Stimulated activated CD8-positive, alpha-beta memory T cell treated with anti-CD3 and anti-CD28 coated beads, Interleukin-12 subunit alpha, Interleukin-12 subunit beta, amount 100 ng/mL, for 24 hours (primary cell): Measurements from ENCODE around the gene CDKN2A.

Source experiments
- DNase-seq: peaks from one replicate; pipeline ENCODE4 v3.0.0-alpha.2; 2020; ENCODE audit errors: extremely low read depth

CDKN2A gene

GRCh38 chr9:21993893-21994555 is at the start of gene CDKN2A:
Gene CDKN2A (minus strand): TSS chr9:21994392.
- no peak for DNase-seq

DNA sequence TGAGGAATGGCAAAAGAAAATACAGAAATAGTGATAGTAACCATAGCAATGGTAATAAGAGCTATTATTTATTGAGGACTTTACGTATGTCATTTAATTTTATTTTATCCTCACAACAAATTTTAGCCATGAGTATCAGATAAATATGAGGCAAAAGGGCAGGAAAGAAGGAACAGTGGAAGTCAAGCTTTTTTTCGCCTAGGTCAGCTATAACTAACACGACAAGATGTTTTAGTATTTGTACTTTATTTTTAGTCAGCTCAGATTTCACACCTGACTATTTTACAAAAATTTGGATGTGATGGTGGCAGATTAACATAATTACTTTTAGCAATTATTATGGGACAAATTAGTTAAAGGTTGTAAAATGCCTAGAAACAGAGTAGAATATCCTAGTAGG is 49.7 kb upstream of the CDKN2A start:
- no peak for DNase-seq

- no peak for DNase-seq
Measured at GRCh38 chr9:22041775-22042174, 47.6 kb upstream of the CDKN2A start.

- no peak for DNase-seq
Measured at GRCh38 chr9:22041344-22041743, 47.2 kb upstream of the CDKN2A start.

DNA sequence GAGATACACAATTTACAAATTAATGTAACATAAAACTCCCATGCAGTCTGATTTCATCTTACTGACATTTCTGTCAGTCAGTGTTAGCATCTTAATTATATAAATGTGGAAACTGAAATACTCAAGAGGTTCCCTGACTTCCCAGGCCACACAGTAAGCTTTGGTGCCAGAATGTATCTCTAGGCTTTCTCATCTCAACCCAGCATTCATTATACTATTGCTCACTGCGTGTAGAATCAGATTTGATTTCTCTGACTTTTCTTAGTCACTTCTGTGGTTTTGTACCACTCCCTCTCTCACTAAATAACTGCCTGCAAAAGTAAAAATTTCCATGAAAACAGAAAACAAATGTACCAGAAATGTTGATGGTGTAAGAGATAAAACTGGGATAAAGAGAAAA is 46.6 kb upstream of the CDKN2A start:
- no peak for DNase-seq

- no peak for DNase-seq
Measured at GRCh38 chr9:22039258-22039657, 45.1 kb upstream of the CDKN2A start.

GRCh38 chr9:22037954-22038690 is 43.9 kb upstream of the CDKN2A start:
- no peak for DNase-seq

DNA sequence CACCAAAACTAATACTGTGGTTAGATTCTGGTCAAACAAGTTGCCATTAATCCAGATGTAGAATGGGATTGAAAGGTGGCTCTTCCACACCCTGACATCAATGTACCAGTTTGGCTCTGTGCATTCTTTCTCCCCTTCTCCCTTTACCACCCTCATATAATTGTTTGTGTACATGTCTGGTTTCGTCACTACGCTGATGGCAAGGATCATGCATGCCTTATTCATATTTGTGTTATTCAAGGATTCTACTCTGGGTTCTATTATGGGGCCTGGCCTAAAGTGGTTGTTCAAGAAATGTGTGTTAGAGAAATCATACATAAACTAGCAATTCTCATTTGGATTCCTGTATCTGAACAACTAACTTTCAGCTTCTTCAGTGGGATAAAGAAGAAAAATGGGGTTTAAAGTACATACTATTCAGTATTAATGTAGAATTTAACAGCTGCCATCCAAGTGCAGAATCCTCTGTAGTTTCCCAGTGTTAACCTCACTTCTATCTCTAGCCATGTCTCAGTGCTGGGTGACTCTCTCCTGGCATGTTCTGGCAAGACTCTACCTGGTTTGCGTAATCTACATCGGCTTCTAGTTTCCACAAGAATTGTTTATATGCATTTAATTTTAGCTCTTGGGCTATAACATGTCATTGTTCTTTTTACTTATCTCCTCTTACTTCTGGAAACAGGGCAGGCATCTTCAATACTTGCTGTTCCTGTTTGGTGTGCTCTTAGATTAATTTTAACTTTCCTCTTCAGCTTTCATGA is 42.9 kb upstream of the CDKN2A start:
- DNase-seq, result no peak

DNA sequence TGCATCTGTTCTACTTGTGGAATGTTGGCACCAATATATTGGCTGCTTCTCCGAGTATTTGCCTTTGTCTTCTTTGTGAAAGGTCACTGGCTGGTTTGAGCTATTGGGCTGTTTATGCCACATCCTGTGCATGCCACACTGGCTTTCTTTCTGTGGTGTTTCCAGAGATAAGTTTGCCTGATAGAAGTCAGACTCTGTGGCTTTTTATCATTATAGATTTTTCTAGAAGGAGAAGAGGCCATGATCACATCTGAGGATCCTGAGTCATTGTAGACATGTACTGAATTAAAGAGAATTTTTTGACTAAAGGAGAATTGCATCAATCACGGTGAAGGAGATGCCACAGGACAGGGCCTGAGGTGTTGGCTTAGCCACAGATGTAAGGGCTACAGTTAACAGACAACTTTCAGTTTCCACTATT is 41.4 kb upstream of the CDKN2A start:
- DNase-seq, result no peak

GRCh38 chr9:22033012-22033630 is 38.9 kb upstream of the CDKN2A start:
- DNase-seq, result no peak

DNA sequence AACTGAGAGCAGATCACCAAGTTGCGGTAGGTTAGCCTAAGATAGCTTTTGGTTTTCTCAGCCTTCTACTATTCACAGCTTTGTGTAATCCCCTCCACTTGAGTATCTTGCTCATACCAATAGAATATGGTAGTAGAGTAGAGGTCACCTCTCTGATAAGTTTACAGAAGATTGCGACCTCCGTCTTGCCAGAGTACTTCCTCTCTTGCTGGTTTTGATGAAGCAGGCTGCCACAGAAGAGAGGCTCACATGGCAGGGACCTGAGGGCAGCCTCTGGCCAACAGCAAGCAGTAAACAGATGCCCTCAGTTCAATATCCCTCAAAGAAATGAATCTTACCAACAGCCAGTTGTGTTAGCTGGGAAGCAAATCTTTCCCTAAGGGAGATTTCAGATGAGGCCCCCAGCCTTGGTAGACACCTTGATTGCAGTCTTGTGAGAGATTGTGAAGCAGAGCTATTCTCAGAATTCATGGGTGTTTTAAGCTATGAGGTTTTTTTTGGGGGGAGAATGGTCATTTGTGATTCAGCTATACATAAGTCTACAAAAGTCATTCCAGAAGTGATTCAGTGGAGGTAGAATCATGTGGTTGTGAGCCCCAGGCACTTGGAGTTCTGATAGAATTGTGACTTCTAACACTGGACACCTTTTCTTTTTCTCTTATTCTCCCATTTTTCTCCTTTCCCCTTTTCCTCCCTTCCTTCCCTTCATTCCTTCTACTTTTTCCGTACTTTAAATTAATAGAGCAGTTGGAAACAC is 37.6 kb upstream of the CDKN2A start:
- DNase-seq, result no peak

DNA sequence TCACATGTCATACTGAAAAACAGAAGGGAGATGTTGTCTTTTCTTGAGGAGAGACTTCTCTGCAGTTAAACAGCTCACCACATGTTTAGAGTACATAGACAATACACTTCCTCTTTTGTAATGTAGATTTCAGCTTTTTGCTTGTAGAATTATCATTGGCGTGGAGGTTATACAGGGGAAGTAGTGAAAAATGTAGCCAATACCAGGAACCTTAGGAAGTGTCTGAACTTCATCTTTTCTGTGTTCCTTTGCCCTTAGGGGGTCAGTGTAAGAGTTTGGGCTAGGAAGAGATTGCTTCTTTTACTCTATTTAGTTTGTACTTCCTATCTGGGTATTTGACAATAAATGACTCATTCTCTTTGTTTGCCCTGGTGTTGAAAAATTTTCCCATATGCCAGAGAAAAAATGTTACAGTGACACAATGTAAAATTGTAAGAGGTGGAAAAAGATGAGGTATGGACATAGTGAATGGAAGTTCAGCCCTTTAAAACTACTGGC is 36.0 kb upstream of the CDKN2A start:
- DNase-seq, result no peak

- DNase-seq, result no peak
Measured at GRCh38 chr9:22029231-22029630, 35.0 kb upstream of the CDKN2A start.

DNA sequence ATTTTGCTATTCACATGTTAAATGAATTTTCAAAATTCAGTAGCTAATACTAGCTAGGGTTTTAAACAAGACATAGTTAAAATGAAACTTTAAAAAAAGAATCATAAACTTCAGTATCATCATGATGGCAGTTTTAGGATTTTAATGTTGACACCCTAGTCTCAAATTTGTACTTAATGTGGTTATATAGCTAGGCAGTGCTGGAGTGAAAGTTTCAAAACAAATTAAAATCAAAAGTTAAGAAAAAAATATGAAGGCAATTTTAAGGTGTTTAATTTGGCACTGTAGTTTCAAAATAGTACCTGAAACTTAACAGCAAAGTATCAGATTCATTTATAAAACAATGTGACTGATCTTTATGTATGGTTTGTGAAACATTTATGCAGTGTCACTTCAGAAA is 34.2 kb upstream of the CDKN2A start:
- no peak for DNase-seq

DNA sequence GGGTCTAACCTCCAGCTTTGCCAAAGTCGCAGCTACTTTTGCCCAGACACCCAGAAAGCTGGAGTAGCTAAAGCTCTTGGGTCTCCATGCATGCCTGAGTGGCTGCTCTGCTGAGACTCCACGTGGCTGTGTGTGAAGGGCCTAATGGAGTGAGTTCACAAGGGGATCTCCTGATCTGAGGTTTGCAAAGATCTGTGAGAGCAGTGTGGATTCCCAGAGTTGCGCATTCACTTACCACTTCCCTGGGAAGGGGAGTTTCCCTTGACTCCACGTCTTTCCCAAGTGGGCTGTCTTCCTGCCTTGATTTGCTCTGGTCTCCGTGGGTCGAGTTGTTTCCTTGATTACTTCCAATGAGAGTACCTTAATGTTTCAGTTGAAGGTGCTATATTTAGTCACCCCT is 32.5 kb upstream of the CDKN2A start:
- no peak for DNase-seq

DNA sequence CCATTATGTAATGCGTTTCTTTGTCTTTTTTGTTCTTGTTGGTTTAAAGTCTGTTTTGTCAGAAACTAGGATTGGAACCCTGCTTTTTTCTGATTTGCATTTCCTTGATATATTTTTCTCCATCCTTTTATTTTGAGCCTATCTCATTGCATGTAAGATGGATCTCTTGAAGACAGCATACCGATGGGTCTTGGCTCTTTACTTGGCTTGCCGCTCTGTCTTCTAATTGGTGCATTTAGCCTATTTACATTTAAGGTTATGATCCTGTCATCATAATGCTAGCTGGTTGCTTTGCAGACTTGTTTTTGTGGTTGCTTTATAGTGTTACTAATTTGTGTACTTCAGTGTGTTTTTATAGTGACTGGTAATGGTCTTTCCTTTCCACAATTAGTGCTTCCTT is 28.2 kb upstream of the CDKN2A start:
- DNase-seq, result no peak

DNA sequence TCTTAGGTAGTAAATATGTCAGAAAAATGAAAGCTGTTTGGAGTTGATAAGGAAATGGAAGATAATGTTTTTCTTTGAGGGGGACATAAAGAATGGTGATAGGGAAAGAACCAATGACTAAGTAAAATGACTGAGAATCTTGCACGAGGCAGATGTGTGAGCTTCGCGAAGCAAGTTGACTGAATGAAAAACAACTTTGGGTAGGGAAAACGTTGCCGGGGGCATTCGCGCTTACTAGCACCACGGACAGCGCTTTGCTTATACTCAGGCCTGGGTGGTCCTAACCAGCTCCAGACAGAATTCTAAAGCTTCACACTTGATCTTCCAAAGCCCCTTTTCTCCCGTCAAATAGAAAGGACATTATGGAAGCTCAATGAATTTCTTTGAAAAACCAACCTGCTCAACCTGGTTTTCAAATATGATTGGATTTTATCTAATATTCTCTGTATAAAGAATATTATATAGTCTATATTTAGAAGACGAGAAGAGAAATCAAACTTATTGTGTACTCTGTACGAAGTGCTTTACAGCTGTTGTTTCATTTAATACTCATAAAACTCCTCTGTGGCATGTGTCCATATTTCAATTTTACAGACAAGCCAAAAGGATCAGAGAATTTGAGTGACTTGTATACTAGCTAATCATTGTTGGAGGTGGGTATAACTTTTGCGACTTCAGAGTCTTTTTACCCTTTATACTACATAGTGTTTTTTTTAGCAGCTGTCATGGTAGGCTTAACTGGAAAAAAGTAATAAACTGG is 16.9 kb upstream of the CDKN2A start:
- DNase-seq, result no peak

DNA sequence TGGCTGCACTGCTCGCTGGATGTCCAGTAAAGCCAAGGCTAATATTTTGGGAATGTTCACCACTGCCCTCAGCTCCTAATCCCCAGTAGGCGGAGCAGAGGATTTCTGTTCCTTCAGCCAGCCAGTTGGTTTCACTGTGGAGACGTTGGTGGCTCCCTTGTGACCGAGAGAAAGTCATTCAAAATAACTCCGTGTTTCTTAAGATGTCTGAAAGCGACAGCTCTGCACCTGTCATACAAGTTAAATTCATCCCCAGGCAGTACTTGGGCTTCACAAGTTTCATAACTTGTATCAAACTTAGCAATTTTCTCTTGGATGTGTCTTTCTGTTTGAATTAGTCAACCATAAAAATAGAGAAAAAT is 15.3 kb upstream of the CDKN2A start:
- DNase-seq, result no peak

DNA sequence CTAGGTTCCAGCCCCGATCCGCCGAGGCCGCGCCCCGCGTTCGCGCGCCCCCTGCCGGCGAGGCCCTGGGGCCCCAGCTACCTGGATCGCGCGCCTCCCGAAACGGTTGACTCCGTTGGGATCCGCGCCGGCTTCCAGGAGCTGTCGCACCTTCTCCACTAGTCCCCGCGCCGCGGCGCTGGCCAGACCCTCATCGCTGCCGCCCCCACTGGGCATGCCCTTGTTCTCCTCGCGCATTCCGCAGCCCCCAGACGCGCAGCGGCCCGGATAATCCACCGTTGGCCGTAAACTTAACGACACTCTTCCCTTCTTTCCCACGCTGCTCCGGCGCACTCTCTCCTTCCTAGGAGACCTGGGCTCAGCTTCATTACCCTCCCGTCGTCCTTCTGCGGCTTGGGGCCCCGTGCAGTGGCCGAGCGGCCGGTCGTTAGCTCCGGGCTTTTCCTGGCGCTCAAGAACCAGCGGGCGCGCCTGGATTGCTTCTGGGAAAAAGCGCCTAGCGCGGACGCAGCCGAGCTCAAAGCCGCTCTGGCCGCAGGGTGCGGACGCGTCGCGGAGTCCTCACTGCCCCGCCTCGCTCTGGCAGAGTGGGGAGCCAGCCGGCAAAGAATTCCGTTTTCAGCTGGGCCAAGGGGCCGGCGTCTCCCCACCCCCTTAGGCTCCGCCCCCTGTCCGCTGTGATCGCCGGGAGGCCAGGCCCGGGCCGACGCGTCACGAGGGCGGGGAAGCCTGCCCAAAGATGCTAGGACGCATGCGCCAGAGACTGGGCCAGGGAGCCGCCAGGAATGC is 14.7 kb upstream of the CDKN2A start, which contains the start of gene CDKN2B:
CDKN2B (minus strand) TSS at position 589 of the 789 bp plus-strand sequence; CDS start at position 237, 352 bp downstream.
- DNase-seq, result no peak

DNA sequence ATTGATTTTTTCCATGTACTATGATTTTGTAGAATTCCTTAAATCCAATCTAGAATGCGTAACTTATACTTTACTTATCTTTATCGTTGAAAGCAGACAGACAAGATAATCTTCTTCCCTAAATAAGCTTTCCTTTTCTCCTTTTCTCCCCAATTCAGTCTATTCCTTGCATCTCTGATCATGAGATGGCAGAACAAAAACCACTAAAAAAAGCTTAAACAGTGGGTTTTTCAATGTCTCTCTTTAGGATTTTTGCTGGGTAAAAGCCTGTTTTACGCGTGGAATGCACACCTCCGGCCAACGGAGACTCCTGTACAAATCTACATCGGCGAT is 14.2 kb upstream of the CDKN2A start:
- no peak for DNase-seq
